ENCODE data around the gene OTOP3.

The OTOP3 gene

DNA sequence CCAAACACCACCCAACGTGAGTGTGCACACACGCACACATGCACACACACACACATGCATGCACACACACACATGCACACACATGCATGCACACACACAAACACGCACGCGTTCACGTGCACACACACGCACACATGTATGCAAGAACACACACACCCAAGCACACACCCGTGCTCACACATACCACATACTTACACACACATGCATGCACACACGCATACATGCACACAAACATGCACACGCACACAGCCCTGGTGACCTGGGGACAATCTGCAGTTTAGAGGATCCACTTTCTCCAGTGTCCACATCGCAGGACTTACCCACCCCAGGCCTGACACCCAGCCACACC is 18.9 kb upstream of the OTOP3 start:
- no peak for DNase-seq (ENCODE audit: low read depth)

DNA sequence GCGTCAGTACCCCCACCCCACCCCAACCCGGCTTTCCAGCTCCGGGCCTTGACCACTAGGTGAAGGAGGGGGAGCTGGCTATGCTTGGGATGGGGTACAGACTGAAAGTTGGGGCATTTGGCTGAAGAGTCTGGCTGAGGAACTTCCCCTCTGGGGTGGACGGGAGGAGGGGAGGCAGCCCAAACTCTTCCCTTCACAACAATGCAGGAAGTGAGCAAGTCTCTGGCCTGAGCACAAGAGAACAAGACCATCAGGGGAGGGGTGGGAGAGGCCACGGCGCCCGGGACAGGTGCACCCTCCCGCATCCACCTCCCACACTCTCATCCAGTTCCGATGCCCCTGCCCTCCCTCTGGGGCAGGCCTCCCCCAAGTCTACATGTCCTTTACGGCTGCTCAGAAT is 18.3 kb upstream of the OTOP3 start:
- no peak for DNase-seq (ENCODE audit: low read depth)

DNA sequence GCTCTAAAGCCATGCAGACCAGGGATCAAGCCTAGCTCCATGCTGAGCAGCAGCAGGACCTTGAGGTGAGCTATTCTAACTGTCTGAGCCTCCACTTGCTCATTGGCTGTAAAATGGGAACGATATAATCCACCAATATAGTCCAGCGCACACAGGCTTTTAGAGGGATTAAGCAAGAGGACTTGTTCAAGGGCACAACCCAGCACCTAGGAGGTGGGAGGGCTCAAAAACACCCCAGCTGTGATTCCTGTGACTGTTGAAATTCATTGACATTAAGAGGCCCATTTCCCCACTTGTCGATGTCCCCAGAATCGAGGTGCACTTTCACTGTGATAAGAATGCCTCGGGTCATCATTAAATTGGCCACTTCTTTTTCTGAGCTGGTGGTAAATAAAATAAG is 16.8 kb upstream of the OTOP3 start:
- no peak for DNase-seq (ENCODE audit: low read depth)

DNA sequence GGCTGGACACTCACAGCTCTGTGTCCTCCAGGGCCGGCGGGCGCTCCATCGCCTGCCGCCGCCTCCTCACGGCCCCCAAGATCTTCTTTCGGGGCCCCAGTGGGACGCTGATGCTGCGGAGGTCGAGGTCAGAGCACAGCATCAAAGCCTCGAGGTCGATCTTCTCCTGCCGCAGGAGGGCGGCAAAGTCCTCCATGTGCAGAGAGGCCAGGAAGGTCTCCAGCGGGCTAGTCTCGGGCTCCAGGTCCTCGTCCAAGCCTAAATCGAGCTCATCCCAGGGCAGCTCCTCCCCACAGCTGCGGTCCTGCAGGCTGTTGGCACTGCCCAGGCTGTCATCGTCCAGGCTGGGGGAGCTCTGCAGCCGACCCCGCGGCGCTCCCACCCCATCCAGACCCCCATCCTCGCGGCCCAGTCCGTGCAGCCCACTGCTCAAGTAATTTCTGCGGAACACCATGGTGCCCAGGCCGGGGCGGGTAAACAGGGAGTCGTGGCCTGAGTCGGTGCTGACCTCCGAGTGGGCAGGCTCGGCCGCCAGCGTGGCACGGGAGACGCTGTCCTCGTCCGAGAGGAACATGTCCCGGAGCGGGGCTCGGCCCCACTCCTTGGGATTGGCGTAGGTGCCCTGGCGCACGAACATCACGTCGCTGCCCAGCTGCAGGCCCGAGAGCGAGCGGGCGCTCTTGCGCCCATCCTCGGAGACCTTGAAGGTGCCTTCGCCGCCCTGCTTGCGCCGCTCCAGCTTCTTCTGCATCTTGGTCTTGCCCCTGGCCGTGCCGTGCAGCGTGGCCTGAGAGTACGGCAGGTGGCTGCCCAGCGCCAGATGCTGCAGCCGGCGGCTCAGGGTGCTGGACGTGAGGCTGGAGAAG is 16.0 kb upstream of the OTOP3 start:
- DNase-seq (ENCODE audit: low read depth) = no peak

DNA sequence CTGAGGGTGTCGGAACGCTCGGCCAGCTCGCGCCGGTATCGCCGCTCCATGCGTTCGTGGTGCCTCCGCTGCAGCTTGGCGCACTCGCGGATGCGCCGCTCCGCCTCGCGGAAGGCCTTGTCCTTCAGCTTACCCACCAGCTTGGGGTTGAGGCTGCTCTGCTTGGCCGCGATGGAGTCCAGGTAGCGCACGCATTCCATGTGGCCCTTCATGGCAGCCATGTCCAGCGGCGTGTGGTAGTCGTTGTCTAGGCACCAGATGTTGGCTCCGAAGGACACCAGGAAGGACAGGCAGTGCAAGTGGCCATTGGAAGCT is 15.4 kb upstream of the OTOP3 start:
- DNase-seq (ENCODE audit: low read depth) = no peak

DNA sequence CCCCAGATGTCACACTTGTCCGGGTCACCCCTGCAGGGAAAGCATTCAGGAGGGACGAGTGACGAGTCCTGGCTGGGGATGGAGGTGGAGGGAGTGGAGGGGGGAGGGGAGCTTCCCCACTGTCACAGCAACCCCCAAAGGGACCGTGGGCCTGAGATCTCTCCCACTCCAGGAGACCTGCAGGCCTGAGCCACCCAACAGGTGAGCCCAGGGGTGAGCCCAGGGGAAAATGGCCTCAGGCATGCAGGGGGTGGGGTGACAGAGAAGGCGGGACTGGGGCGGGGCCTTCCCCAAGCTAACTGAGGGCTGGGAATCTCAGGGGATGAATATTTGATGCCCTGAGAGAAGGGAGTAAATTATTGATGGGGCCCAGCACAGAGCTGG is 15.1 kb upstream of the OTOP3 start:
- DNase-seq (ENCODE audit: low read depth) = no peak

DNA sequence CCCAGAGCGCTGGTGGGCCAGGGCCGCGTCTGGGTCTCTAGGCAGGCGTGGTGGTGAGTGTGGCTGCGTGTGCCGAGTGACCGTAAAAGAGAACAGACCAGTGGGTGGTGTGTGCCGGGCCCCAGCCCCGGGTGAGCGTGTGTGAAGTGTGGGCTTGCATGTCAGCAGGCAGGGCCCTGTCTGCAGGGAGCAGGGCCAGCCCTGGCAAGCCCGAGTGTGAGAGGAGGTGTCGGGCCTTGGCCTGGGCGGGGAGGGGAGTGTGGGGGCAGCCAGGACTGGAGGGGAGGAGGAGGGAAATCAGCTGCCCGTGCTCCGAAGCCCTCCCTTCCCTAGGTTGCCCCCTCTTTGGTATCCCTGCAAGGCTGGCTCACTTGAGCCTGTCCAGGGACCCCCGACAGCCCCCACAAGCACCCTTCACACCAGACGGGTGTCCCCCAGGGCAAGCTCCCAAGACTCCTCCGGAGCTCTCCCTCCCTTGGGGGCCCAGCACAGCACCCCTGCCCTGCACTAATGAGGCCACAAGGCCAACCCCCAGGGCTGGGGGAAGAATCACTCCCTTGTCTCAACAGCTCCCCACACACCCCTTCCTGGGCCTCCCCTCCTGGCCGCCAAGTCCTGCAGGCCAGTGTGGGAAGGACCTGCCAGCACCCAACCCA is 14.5 kb upstream of the OTOP3 start:
- DNase-seq (ENCODE audit: low read depth) = no peak

DNA sequence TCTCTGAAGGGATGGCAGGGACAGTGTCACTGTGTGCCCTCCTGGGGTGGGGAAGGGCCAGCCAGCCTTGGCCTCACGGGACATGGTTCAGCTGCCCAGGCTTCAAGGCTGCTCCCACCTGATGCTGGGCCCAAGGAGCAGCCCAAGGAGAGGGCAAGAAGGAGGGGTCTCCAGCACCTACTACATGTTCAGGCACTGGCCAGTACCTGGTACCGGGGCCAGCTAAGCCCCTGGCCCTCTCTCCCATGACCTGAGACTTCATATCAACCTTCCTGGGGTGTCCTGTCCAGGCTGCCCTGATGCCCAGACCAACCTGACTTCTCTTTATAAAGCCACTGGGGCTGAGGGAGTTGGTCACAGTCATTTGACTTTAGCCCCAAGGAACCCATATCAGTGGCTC is 13.9 kb upstream of the OTOP3 start:
- no peak for DNase-seq (ENCODE audit: low read depth)

DNA sequence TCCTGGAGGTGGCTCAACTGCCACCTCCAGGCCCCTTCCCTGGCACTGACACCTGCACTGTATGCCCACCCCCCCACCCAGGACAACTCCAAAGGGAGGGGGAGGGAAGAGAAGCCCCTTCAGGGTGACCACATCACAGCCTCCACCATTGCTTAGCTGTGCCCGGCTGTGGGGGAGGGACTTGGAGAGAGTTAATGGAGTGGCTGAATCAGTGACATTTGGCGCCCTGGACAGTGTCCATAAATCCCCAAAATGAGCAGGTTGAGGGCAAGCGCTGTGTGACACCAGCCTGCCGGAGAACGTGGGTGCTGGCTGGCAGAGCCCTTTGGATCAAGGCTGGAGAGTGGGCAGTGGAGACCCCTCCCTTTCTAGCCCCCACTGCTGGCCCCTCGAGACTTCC is 13.5 kb upstream of the OTOP3 start:
- no peak for DNase-seq (ENCODE audit: low read depth)

DNA sequence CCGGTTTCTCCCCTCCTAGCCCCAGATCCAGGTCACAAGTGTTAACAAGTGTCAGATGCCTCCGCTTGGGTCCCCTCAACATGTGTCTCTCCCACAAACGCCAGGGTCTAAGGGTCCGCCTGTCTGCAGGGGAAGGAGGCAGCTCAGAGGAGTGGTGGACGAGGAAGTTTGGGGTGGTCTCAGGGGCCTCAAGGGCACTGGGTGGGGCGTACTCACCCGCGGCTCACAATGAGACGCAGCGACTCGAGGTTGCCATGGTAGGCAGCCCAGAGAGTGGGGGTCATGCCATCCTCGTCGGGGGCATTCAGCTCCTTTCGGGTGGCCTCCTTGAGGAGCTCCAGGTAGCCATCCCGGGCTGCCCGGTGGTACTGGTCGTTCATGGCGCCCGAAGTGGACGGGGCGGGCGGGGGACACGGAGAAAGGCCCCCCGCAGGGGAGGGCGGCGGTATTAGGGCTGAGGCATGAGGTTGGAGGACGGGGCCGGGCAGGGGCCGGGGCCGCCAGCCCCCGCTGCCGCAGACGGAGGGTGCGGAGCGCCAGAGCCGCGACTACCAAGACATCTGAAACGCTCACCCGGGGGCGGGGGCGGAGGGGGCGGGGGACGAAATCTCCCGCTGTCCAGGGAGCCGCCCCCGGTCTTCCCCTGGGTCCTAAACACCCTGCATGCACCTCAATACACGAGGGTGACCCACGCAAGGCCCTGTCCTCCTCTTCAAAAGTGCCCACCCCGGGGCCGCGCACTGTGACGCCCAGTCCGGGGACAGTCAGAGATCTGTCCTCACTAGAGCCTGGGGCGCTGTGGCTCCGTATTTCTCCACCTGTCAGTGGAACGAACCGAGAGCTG is 12.8 kb upstream of the OTOP3 start, which contains the start of gene USH1G:
Gene USH1G, minus strand, starts transcription at position 562 of the 844 bp plus-strand sequence. Its CDS starts 182 bp downstream, at position 380.
- no peak for DNase-seq (ENCODE audit: low read depth)

DNA sequence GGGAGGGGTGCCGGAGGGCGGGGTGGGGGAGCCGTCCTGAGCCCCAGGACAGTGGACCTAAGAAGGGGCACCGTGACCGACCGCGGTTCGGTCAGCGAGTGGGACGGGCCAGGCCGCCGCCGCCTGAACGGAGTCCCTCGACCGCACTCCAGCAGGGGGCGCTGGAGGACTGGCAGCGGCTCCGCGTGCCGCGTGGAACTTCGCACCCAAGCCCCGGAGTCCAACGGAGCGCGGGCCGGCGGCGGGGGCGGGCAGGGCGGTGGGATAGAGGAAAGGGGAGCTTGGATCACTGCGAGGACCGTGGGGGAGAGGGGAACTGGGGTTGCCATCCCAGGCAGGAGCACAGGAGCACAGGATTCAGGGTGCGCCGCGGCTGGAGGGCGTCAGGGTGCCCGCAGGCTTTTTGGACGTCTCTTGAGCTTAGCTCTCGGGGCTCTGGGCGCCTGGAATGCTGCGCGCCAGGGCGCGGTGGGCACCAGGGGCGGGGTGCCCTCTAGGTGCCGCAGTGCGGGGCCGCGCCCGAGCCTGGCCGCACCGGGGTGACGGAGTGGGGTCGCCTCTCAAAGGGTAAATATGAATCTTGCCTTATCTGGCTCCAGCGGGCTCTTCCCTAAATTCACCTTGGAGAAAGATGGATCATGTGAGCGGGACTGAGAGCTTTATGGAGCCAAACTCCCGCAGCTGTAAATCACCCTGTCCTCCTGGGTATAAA is 12.0 kb upstream of the OTOP3 start:
- peak; percentile 61 for DNase-seq (ENCODE audit: low read depth)

DNA sequence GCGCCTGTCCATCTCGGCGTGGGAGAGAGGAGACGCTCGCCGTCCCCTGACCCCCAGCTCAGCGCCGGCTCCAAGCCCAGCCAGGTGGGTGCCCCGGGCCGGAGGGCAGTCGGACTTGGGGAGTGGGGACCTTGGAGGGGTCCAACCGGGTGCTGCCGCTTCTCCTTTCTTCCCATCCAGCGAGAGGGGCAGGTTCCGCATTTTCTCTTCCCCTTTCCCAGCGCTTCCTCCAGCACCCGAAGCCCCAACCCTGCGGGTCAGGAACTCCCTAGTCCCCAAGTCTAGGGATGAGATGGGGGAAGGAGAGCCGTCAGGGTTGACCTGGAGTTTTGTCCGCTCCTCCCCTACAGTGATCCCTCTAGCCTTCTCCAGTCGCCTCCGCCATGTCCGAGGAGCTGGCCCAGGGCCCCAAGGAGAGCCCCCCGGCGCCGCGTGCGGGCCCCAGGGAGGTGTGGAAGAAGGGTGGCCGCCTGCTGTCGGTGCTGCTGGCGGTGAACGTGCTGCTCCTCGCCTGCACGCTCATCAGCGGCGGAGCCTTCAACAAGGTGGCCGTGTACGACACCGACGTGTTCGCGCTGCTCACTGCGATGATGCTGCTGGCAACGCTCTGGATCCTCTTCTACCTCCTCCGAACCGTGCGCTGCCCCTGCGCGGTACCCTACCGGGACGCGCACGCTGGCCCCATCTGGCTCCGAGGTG is 11.3 kb upstream of the OTOP3 start, which contains the start of gene OTOP2:
Gene OTOP2, plus strand, starts transcription at position 24 of the 699 bp plus-strand sequence. Its CDS starts 360 bp downstream, at position 384.
- no peak for DNase-seq (ENCODE audit: low read depth)

DNA sequence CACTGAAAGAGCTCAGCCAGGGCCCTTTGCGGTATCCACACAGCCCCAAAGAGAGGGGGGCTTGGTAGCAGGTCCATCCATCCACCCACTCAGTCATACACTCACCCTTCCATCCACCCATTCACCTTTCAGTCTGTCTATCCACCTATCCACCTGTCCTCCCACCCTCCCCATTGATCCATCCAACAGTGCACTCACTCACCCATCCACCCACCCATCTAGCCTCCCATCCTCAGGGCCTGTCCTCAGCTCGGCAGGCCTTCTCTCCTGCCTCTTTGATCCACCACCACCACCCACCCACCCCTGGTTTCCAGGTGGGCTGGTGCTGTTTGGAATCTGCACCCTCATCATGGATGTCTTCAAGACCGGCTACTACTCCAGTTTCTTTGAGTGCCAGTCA is 10.5 kb upstream of the OTOP3 start:
- no peak for DNase-seq (ENCODE audit: low read depth)

DNA sequence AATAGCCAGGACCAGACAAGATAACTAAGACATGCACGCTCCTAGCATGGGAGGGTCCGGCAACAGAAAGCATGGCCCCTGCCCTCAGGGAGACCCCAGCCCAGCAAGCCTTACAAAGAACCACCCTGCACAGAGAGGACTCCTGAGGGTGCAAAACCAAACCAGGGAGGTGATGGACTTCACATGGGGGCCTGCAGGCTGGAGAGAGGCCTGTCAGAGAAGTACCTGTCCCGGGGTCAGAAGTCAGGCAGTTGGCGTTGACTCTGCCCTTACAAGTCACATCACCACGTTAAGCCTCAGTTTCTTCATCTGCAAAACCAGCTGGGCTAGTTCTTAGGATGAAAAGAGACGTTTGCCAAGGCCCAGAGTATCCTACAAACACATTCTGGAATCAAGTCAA is 6.9 kb upstream of the OTOP3 start:
- DNase-seq (ENCODE audit: low read depth) = no peak

DNA sequence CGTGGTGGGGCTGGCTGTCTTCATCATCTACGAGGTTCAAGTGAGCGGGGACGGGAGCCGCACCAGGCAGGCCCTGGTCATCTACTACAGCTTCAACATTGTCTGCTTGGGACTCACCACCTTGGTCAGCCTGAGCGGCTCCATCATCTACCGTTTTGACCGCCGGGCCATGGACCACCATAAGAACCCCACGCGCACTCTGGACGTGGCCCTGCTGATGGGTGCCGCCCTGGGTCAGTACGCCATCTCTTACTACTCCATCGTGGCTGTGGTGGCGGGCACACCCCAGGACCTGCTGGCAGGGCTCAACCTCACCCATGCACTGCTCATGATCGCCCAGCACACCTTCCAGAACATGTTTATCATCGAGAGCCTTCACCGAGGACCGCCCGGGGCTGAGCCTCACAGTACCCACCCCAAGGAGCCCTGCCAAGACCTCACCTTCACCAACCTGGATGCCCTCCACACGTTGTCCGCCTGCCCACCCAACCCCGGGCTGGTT is 5.1 kb upstream of the OTOP3 start:
- no peak for DNase-seq (ENCODE audit: low read depth)

DNA sequence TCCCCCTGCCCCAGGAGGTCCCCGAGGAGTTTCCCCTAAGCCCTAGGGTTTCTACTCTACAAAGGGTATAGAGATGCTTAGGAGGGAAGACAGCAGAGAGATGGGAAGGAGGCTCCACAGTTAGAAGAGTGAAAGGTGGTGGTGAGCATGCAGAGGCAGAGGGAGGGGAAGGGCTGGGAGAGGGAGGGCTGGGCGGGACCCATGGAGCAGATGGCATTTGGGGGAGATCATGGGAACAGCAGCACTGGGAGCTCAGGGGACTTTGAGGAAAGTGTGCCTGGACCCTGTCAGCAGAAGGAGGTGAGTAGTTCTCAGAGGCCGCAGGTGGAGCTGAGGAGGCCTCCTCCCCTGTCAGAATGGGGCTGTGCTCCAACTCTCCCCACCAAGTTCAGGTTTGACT is 650 bp upstream of the OTOP3 start:
- no peak for DNase-seq (ENCODE audit: low read depth)

DNA sequence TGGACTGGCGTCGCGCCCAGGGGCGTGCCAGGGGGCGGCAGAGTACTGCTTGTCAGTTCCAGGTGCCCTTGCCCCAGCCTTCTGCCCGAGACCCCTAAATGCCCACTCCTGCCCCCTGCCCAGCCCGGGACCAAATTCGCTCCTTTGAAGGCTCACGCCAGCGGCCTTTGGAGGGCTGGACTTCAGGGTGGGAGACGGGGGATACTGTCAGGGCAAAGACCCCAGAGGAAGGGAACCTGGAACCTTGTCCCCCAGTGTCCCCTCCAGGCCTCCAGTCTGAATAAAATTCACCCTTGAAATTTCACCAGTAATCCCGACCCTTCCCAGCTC is 737 bp downstream of the OTOP3 start:
- no peak for DNase-seq (ENCODE audit: low read depth)

DNA sequence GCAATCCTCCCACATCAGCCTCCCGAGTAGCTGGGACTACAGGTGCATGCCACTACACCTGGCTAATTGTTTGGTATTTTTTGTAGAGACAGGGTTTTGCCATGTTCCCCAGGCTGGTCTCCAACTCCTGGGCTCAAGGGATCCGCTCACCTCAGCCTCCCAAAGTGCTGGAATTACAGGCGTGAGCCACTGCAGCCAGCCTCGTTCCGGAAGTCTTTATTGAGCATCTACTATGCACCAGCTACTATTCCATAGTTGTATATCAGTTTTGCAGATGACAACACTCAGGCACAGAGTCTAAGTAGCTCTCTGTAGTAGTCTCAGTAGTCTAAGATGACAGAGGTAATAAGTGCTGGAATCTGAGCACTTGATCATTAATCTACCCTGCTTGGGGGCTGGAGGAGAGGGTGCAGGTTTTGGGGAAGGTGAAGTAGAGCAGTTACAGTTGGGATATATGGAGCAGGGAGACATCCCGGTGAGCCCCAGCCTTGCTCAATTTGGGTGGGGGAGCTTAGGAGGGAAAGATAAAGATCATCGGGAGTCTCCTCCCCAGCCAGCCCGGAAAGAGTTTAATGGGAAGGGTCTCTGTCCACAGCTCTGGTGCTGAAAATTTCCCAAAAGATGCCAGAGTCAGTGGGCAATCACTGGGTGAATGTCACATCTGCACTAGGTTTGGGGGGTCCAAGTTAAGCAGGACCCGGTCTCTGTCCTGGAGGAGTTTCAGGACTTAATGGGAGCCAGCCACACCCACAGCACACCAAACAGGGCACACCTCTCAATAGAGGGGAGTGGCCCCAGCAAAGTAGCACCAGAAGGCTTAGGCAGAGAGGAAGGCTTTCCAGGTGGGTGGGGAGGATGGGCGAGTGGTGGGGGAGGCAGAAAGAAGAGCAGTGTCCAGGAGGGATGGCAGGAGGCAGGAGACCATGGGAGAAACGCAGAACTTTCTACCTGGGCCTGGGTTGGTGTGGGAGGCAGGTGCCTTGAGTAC is 1.7 kb downstream of the OTOP3 start:
- no peak for DNase-seq (ENCODE audit: low read depth)

DNA sequence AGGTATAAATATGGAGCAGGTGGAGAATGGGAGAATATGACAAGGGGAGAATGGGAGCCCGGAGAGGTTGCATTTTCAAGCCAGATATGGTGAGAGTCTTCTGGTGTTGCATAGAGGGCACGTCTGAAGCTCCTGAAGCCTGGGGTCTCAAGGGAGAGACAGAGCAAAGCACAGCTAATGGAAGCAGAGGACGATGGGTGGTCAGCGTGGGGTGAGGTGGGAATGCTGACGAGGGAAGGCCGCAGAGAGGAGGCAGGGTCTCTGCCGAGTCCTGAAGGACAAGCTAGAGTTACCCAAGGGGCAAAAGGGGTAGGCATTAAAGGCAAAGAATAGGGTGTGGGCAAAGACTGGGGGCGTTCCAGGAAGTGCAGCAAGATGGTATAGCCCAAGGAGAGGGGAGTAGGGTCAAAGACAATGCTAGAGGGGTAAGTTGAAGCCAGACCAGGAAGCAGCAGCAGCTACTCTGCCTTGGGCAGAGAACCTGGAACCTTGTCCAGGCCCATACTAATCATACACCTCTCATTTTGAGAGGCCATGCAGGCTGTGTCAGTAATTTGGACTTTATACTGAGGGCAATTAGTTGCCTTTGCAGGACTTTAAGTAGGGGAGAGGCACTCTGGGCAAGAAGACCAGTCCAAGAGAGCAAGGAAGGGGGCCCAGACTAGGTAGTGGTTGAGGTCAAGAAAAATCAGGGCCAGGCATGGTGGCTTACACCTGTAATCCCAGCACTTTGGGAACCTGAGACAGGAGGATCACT is 2.7 kb downstream of the OTOP3 start:
- no peak for DNase-seq (ENCODE audit: low read depth)

DNA sequence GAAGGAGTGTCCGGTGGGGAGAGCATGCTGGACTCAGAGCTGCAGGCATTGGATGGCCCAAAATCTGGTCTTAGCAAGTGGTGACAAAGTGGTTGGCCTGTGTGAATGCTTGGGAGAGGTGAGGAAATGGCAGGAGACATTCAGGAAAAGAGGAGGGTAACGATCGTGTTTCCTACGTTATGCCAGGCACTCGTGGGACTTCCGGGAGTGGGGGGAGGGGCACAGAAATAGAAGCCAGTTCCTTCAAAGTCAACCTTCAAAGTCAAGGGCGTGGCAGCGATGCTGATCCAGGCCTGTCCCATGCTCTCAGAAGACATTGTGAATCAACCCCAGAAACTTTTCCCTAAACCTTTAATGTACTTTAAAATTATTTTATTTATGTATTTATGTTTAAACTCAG is 3.8 kb downstream of the OTOP3 start:
- DNase-seq (ENCODE audit: low read depth) = no peak
